D721Med (cell line): ENCODE results near the gene DIP2C.

Experiments used
- DNase-seq: peaks from one replicate; pipeline ENCODE4 v3.0.0; 2011; ENCODE audit warnings: low spot score; ENCODE audit not compliant: insufficient read length
- FAIRE-seq: peaks from 2 replicates; lab custom pipeline; 2011; peaks lifted over from hg19 to GRCh38; lab: Jason Lieb, UNC
- CTCF ChIP-seq: IDR thresholded peaks from 2 replicates; pipeline ENCODE4 v1.5.1; 2012; ENCODE audit warnings: mild to moderate bottlenecking, control low read depth; ENCODE audit not compliant: insufficient read depth; ENCODE audit errors: missing control alignments

The DIP2C gene

DNA sequence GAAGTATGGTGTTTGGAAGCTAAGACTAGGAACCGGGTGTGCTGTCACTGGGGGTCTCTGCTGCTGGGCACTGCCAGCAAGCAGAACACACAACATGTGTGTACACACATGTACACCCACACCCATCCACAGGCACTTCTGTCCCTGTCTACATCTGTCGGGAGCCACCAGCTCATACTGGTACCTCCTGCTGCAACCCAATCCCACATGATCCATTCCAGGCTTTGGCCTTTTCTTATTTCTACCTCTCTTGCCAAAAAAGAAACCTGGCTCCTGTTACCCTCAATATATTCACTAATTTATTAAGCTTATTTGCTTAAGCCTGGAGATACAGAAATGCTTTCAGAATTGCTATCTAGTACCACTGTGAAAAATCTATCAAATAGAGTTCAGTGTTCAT, 246.0 kb downstream of the DIP2C start:
- TF ChIP-seq CTCF: no peak
- FAIRE-seq: no peak

GRCh38 chr10:442209-442608, 247.3 kb downstream of the DIP2C start:
- DNase-seq: no peak
- no peak for FAIRE-seq
- TF ChIP-seq CTCF: no peak

More for the DNA sequence above, 246.0 kb downstream of the DIP2C start:
- DNase-seq: no peak

GRCh38 chr10:441659-442058, 247.8 kb downstream of the DIP2C start:
- no peak for TF ChIP-seq CTCF
- DNase-seq: no peak
- FAIRE-seq: no peak

GRCh38 chr10:440127-440526, 249.3 kb downstream of the DIP2C start:
- TF ChIP-seq CTCF: no peak
- DNase-seq (no peak), FAIRE-seq (no peak)

DNA sequence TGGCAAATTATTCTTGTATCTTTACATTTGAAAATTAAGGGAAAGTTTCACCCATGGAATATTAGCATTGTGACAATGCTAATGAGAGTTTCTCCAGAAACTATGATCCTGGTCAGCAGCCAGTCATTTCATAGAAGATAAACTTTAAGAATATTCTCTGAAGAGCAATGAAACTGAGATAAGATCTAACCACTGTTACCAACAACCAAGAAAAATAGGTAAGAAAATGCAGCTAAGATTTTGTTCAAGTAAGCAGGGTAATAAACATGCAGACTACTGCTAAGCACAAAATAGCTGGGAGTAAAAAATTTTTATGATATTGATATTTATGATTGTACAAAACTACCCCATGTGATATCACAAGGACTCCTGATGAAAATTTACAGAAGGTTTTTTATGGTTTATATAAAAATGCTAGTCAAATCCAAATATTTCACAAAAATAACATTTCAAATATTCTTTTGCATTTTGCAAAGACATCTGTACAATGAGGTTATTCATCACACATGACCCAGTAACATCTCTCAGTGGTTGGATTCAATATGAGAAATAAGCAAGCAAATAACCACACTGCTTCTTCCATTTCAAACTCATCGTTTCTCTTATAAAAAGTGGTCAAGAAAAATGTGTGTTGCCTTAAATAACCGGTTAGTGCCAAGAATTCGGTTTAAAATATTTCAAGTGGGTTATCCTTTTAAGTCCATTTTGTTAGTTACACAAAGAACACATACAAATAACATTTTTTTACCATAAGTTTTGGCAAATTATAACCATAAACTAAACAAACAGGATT, 251.6 kb downstream of the DIP2C start:
- DNase-seq (no peak), FAIRE-seq (no peak)
- TF ChIP-seq CTCF: no peak

GRCh38 chr10:436911-437665, 252.4 kb downstream of the DIP2C start:
- FAIRE-seq (no peak), DNase-seq (no peak)
- no peak for TF ChIP-seq CTCF
